Kidney tubule cell (primary cell): Measurements from ENCODE around the gene ADCK1.
A peak's percentile ranks its signal among the peaks of the same experiment; 100 is the strongest.
"Not testable (repeated sequence)": the region's sequence is repeated elsewhere in the genome, so short reads cannot be mapped to it uniquely, and the experiment has no call there.

ENCODE experiments used
- DNase-seq: peaks from one replicate; pipeline ENCODE4 v3.0.0-alpha.2; 2018; ENCODE audit warnings: low spot score

The ADCK1 gene

DNA sequence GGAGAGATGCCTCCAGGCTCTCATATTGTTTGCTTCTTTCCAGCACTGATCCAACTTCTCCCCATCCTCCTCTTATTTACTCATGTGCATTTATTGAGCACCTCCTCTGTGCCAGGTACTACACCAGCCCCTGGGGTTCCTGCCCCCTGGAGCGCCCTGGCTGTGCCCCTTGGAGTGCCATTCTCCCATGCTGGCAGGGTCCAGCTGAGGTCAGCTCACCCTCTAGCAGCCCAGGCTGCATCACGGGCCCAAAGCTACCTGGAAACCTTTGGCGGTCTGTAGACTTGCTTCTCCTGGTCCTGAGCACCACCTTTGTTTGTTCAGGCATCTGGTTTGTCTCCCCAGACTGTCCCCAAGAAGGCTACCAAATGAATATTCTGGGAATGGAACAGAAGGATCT, 67.0 kb downstream of the ADCK1 start:
- no peak for DNase-seq

DNA sequence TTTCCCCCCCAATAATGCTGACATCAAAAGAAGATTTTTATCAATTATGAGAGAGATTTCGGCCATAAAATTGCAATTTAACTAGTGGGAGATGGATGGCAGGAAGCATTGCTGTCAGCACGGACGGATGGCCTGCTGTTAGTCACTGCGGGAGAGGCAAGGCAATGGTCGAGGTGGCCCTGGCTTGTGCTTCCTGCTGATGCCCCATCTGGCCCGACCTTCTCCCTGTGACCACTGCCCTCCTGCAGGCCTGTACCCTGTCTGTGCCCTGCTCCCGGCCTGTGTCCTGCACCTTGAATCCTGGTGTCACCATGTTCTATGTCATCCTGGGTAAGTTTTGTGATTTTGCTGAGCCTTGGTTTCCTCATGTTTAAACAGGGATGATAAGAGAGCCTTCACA, 67.6 kb downstream of the ADCK1 start:
- no peak for DNase-seq

DNA sequence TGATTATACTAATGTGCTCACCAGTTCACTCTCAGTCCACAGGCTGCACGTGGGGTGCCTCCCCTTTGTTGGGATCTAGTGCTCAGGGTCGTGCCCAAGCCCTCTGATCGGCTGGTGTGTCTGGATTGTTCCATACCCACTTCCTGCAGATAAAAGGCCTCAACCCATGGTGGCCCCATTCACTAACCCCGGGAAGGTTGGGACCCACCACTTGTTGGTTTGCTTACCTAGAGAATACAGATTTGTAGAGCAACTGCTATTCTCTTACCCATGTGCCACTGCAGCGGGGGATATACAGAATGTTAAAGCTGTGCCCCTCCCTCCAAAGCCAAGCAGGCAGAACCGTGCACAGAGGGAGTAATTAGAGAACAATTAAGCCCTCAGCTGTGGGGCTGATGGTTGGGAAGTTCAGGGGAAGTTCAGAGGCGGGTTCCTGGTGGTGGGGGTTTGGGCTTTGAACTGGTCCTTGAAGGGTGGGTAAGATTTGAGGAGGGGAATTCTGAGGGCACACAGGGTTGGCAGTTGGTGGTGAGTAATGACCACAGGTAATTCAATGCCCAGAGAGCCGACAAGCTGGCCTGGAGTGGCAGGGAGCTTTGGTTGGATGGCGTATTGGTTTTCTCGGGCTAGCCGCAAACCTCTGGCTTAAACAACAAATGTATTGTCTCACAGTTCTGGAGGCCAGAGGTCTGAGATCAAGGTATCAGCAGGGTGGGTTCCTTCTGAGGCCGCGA, 68.8 kb downstream of the ADCK1 start:
- peak; percentile 64 for DNase-seq

DNA sequence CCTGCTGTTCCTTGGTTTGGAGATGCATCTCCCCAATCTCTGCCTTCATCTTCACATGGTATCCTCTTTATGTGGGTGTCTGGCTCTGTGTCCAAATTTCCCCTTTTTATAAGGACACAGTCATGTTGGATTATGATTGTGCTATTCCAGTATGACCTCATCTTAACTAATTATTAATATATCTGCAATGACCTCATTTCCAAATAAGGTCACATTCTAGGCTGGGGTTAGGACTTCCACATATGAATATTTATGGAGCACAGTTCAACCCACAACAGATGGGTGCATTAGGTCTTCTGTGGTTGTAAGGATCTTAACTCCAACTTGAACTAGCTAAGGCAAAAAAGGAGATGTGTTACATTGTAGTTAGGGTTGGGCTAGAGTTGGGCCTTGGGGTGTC, 69.4 kb downstream of the ADCK1 start:
- DNase-seq = peak; percentile 79

DNA sequence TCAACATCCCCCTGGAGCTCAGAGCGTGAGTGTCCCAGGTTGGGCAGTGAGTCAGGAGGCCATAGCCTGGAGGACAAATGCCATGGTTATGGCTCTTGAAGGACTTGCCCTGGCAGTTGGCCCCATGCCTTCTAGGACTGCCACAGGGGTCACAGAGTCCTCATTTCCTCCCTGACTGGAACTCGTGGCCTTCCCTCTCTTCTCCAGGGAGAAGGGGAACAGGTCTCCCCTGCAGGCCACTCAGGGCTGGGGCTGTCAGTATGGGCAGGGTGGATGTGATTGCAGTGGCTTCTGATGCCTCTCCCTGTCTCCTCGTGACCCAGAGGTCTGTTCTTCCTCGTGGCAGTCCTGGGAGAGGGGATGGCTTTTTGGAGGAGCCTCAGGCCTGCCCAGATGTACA, 70.7 kb downstream of the ADCK1 start:
- DNase-seq = no peak

DNA sequence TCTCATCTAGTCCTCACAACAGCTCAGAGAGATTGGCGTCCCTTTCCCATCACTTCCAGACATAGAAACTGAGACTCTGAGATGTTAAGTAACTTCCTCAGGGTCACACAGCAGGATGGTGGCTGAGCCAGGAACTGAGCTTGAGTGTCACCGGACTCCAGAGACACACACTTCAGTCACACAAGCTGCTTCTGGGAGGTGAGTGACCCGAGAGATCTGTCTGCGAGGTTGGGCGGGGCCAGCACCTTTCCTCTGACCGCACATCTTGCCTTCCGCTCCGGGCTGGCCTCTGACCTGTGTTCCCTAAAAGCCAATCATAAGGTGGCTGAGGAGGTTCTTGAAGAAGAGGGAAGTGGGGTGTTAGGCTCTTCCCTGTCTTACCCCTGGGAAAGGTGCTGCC, 72.2 kb downstream of the ADCK1 start:
- DNase-seq = no peak

DNA sequence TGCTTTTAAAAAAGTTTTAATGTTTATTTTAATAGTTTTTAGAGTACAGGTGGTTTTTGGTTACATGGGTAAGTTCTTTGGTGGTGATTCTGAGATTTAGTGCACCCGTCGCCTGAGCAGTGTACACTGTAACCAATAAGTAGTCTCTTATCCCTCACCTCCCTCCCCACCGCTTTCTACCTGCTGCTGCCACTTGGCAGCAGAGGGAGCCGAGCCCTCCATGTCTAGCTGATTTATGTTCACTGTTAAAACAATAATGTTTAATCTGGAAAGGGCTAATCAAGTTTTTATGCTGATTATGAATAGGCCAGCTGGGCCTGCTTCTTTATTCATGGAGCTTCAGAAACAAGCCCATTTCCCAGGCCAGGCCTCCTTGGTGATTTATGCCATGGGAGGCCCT, 73.1 kb downstream of the ADCK1 start:
- DNase-seq = no peak

DNA sequence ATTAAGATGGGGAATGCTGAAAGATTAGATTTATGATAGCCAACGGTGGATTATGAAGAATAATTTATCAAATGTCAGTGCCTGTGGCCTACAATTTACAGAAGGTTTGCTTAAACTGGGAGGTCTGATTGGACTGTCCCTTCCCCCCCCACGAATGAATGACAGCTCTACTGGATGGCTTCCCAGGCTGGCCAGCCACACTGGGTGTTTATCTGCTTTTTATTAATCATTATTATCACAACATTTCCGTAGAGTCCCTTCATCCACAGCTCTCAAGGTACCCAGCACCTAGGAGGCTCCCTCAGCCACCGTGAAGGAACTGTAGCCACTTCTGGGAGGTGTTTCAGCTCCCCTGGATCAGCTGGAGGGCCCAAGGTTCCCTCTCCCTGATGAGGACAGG, 78.9 kb downstream of the ADCK1 start:
- no peak for DNase-seq

DNA sequence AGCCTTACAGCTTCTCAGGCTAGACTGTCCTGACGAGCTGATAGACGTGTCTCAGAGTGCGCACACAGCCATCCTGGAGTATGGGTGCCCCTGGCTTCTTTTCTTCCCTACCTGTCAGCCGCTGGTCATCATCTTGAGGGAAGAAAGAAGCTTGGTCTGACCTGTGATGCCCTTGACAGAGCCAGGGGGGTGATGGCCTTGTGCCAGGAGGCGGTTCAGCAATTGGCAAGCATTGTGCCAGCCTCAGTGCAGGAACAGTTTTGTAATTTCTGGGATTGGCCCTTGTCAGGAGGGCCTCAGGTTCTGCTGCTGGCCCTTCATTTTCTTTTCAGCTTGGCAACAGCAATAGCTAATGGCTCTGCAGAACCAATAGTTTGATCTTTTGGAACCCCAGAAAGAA, 80.1 kb downstream of the ADCK1 start:
- no peak for DNase-seq

DNA sequence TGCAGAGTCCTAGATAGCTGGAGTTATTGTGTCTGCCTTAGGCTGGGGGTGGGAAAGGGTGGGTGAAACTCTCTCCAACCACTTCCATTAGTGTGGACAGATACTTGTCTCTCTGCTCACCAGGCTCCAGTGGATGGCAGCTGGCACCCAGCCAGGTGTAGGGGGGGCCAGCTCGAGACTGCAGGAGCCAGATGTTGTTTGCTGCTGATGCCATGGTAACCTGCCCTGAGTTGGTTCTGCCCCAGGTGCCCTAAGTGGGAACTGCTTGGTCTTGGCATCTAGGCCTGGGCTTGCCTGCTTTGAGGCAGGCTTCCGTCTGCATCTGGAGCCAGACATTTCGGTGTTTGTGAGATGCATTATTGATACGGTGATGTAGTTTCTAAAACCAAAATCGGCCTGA, 82.2 kb downstream of the ADCK1 start:
- DNase-seq = peak; percentile 32

DNA sequence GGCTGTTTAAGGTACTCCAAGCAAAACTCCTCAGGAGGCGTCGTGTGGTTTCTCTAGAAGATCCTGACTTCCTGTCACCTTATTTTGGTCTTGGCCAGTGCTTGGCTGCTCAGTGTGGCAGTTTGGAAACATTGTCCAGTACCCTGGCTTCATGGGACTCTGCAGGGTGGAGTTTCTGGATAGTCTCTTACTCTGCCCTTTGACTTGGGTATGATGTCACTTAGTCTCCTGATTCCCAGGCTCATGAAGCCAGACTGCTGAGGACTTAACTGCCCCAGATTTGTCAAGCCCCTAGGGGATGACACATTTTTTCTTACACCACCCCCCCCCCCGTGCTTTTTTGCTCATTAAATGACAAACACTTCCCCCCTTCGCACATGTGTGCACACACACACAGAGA, 82.7 kb downstream of the ADCK1 start:
- no peak for DNase-seq

DNA sequence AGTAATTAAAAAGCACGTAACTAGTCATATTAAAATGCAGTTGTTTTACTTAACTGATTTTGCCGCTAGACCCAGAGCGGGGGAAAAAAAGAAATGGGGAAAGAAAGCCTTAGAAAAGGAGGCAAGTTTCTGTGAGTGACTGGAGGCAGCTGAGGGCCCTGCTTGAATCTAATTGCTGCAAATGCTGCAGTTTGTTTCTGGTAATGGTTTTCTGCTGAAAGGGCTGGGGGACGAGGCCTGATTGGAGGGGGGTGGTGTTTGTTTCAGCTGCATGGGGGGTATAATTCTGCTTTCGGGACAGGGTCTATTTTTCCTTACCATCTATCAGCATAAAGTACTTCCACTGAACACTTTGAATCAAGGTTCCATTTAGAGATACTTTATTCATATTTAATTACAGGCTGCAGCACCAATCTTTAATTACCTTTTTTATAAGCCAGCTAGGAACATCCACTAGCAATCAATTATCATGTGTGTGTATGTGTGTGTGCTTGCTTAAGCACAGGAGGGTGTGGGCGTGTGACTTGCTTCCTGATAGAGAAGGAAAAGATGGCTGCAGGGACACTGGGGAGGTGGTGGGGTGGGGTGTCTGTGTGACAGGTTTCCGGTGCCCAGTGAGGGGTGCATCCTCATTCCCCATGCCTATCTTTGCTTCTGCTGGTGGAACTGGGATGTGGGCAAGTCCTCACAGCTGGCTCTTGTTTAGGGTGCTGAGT, 83.4 kb downstream of the ADCK1 start:
- no peak for DNase-seq

DNA sequence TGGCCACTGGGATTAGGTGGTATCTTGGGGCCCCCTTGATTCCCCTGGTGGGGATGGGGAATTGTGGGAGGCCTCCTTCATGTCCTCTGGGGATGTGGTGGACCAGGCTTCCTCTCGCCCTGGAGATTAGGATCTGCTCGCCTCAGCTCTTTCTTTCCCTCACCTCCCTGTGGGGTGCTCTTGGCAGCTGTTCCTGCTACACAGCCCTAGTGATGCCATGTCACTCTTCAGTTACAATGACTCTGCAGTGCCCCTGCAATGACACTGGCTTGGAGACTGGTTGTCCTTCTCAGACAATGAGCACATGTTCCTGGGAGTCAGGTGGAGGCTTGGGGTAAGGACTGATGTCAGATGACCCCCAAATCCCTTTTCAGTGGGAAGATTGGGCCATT, 83.9 kb downstream of the ADCK1 start:
- DNase-seq = no peak

DNA sequence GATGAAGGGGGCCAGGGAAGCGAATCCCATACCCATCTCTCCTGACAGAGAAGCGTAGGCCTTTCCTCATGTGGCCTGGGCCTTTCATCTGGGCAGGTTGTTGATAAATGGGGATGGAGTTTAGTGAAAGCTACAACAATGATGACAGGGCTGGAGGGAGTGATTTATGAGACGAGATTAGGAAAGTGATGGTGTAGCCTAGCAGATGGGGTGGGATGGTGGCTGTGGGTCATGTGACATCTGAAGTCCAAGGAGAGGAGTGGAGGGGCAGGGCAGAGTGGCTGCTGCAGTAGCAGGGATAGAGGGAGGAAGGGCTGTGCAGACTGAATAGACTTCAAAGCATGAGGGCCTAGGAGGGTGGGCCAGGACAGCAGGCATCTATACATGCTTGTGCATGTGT, 85.5 kb downstream of the ADCK1 start:
- no peak for DNase-seq

DNA sequence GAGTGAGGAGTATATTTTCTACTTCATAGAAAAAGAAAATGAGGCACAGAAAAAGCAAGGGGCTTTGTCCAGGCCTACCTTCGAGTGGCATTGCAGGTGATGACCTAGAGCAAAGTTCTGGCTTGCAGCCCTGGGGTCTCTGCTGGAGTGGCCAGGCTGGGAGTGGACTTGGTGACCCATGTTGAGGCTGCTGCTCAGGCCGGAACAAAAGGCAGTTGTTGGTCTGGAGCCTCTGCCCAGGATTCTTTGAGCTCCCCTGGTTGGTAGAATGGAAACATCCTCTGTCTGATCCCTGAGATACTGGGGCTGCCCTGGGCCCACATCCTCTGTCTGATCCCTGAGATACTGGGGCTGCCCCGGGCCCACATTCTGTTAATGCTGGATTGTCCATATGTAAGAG, 86.1 kb downstream of the ADCK1 start:
- DNase-seq = no peak

DNA sequence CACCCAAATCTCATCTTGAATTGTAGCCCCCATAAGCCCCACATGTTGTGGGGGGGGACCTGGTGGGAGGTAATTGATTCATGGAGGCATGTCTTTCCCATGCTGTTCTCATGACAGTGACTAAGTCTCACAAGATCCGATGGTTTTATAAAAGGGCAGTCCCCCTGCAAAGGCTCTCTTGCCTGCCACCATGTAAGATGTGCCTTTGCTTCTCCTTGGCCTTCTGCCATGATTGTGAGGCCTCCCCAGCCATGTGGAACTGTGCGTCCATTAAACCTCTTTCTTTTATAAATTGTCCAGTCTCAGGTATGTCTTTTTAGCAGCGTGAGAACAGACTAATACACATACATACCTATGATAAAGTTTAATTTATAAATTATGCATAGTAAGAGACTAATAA, 89.0 kb downstream of the ADCK1 start:
- DNase-seq = not testable (repeated sequence)

DNA sequence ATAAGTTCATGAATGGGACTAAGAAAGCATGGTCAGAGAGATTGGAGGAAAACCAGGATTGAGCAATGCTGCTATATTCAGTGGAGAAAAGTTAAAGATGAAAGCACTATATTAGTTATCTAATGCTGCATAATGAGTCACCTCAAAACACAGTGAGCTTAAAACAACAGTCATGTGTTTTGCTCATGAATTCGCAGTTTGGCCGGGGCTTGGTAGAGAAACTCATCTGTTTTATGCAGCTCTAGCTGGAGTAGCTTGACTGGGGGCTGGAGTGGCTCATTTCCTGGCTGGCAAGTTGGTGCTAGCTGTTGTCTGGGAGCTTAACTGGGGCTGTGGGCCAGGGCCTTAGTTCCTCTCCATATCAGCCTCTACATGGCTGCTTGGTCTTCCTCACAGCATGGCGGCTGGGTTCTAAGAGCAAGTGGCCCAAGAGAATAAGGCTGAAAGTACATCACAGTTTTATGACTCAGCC, 90.1 kb downstream of the ADCK1 start:
- DNase-seq = peak; percentile 57

DNA sequence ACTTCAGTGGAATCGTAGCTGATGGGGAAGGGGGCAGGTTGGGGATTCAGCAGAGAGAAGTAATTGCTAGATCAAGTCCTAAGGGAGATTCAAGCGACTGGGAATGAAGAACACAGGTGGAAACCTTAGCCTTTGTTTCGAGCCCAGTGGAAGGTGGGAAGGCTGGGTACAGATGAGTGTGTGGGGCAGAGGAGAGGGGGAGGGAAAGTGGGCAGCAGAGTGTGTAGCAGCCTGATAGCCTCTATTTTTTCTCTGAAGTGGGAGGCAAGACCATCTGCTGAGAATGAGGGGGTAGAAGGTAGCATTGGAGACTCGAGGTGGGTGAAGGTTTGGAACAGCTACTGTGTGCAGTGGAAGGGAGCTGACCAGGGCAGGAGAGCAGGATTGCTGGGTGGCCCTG, 91.0 kb downstream of the ADCK1 start:
- no peak for DNase-seq

DNA sequence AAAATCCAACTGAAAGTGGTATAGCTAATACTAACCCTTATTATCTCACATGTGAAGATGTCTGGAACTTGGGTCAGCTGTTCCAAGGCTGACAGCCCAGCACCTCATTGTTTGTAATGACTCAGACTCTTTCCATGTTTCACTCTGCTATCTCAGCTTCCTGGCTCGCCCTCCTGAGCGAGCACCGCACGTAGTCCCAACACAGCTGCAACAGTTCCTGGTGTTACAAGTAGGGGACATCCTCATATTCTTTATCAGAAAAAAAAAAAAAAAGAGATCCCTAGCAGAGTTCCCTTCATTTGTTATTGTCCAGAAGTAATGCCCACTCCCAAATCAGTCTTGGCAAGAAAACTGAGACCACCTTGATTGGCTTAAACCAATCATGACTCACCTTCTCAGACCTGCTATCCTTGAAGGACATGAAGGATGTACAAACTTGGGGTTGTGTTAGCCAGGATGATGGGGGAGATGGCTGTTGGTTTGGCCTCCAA, 92.5 kb downstream of the ADCK1 start:
- peak; percentile 39 for DNase-seq

DNA sequence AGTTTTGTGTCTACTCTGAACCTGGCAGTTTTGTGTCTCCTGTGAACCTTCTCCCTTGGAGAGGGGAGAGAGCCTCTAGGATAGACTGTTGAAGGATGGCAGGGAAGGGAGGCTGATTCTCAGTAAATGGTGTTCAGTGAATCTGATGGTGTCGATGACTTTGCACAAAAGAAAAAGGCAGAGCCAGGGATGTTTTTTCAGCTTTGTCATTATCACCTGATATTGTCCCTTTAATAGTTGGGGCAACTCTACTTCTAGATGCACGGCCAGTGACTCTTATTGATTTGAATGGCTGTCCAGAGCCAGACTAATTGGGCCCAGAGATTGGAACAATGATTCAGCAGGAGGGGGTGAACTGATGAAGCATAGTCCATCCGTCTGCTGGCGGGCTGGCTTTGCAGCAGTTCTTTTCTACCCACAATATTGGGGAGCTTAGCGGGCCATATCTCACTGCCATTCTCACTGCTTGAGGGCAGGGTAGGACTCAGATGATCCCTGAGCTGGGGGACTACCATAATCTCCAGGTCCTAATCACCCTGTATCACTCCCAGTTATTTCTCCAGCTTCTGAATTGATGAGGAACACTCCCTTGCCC, 93.1 kb downstream of the ADCK1 start:
- no peak for DNase-seq

DNA sequence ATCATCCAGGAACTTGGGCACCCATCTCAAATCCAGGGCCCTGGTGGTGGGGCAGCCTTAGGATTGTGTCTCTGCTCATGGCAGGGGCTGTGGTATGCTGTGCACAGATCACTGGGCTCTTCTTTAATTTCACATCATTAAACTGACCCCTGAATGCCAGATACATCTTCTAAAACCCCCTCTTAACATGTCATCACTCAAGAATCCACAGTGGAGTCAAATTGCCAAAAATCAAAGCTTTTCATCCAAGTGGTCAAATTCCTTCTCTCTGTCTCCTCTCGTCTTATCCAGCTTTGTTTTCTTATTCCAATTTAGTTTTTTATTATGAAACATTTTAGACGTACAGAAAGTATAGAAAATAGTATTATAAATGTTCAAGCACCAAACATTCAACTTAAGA, 97.5 kb downstream of the ADCK1 start:
- DNase-seq = no peak

DNA sequence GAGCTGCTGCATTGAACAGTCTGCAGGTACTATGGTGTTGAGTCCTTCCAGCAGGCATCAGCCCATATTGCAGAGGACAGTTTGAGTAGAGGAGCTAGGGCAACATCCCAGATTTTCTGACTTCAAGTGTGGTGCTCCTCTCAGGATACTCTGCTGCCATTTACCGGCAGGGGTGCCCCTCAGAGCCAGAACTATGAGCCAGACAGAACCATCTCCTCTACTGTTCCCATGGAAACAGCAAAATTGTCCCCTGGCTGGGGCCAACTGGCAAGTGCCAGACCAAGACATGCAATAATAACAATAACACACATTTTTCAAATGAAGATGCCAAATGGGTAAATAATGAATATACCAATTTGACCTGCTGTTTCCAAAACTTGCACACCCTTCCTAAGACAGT, 102.9 kb downstream of the ADCK1 start:
- no peak for DNase-seq

DNA sequence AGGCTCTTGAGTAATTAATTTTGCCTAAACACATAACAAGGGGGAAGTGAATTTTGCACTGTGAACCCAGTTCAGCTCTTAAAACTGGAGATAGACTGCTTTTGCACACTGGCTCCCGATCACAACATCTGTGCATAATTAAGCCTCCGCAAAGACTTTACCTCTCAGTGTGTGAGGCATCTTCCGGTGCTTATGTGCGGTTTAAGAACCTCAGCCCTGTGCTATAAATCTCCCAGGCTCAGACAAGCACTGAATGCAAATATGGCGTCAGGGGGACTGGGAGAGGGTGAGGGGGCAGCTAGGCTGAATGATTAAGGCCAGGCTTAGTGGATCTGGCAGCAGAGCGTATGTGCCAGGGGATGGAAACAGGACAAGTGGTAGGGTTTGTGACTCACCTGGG, 103.3 kb downstream of the ADCK1 start:
- DNase-seq = no peak
